HL-60/S4 (cell line): ENCODE results near the gene TBPL1.

Source experiments
- in situ Hi-C: fragments of 300-500 bp; cut with MboI; formaldehyde crosslinking; loops from 2 replicates; pipeline ENCODE4 v1.14.3; 2022; ENCODE audit warnings: low sequenced_read_pairs

Gene TBPL1

DNA sequence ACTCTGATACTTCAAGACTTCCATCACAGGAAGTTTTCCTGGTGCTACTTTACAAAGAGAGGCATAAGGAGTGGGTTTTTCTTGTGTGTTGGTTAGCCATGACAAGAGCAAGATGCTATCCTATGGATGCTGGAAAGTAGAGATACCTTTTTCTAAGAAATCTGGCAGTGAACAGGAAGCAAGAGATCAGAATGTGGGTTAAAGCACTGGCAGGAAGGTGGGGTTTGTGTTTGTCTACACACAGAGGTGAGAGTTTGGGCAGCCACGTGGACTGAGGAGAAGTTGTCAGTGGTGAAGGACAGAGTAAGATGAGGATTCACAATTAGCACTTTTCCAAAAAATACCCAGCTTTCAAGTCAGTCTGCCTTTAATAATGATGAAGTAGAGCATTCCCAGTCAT lies 81.5 kb downstream of the TBPL1 start:
- in situ Hi-C loops = no loop called here

DNA sequence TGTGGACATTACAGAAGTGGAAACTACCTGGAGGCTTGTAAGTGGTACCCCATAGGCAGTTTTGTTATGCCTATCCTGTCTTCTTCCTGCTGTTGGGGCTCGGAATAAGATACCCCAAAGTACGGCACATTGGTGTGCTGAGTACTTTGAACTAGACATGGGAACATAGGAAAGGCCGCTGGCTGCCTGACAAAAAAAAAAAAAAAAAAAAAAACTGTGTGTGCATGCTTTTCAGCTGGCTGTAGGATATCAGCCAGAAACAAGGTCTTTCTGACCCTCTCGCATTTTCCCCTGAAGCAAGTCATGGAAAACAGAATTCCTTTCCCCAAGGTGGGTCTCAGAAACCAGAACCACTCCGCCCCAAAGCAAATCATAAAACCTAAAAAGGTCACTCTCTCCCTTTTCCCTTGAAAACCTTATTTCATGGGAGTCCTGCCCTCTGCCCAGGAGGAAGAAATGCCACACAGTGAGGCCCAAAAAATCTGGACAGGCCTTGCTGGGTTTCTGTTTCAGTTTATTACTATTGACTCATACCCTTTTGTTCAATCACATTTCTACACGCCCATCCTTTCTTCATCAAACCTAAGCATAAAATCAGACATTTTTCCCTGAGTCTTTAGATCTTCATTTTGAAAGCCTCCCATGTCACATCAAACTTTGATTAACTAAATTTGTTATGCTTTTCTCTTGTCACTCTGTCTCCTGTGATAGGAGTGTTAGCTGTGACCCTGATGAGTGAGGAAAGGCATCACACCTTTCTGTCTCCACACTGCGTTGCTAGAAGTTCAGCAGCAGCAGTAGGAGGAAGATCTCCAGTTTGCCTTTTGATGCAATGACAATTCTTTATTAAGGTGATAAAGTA lies 82.2 kb downstream of the TBPL1 start:
- in situ Hi-C loops = no loop called here

- in situ Hi-C loops = no loop called here
These were observed 82.8 kb downstream of the TBPL1 start for GRCh38 chr6:134035823-134036296.

DNA sequence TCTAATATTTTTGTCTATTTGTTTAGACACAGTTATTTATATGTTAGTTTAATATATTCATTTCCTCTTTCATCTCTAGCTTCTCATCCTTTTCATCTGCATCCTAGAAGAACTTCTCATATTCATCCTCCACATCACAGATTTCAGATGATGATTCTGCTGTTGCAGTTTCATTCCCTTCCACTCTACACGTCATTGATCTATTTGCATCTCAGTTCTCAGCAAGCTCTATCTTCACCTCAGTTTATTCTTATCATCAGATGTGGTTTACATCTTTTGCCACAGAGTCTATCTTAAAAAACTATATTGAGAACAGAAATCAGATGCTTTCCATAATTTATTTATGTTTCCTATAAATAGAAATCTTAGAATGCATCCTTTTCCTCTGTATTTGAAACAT lies 86.1 kb downstream of the TBPL1 start:
- in situ Hi-C loops = no loop called here
